ENCODE measurements around the gene MAP3K7.
A peak's percentile ranks its signal among the peaks of the same experiment; 100 is the strongest.

The MAP3K7 gene

GRCh38 chr6:90485635-90486277 lies 101.1 kb downstream of the MAP3K7 start:
- DNase-seq (ENCODE audit: insufficient read length, low spot score) = no peak

GRCh38 chr6:90484903-90485302 lies 102.0 kb downstream of the MAP3K7 start:
- no peak for DNase-seq (ENCODE audit: insufficient read length, low spot score)

More at GRCh38 chr6:90485635-90486277, 101.1 kb downstream of the MAP3K7 start:
- no peak for FAIRE-seq

GRCh38 chr6:90484385-90484784 lies 102.5 kb downstream of the MAP3K7 start:
- FAIRE-seq (no peak), DNase-seq (ENCODE audit: insufficient read length, low spot score) (no peak)

More at GRCh38 chr6:90484903-90485302, 102.0 kb downstream of the MAP3K7 start:
- no peak for FAIRE-seq

- no peak for FAIRE-seq
Observed at GRCh38 chr6:90483956-90484355, 102.9 kb downstream of the MAP3K7 start.

GRCh38 chr6:90483116-90483839 lies 103.6 kb downstream of the MAP3K7 start:
- FAIRE-seq = no peak
- DNase-seq (ENCODE audit: insufficient read length, low spot score) = no peak

More at GRCh38 chr6:90483956-90484355, 102.9 kb downstream of the MAP3K7 start:
- DNase-seq (ENCODE audit: insufficient read length, low spot score) = no peak

GRCh38 chr6:90480666-90481065 lies 106.2 kb downstream of the MAP3K7 start:
- DNase-seq (ENCODE audit: insufficient read length, low spot score) (no peak), FAIRE-seq (no peak)

- no peak for DNase-seq (ENCODE audit: insufficient read length, low spot score)
- no peak for FAIRE-seq
Observed at GRCh38 chr6:90479603-90479926, 107.3 kb downstream of the MAP3K7 start.

GRCh38 chr6:90478789-90479602 lies 107.9 kb downstream of the MAP3K7 start:
- DNase-seq (ENCODE audit: insufficient read length, low spot score) (peak; percentile 31), FAIRE-seq (peak; percentile 95)

- DNase-seq (ENCODE audit: insufficient read length, low spot score) = no peak
- FAIRE-seq = no peak
Observed at GRCh38 chr6:90478278-90478677, 108.6 kb downstream of the MAP3K7 start.

- FAIRE-seq (no peak), DNase-seq (ENCODE audit: insufficient read length, low spot score) (no peak)
Observed at GRCh38 chr6:90477366-90477765, 109.5 kb downstream of the MAP3K7 start.

- FAIRE-seq = peak; percentile 45
- DNase-seq (ENCODE audit: insufficient read length, low spot score) = no peak
Observed at GRCh38 chr6:90472716-90473115, 114.2 kb downstream of the MAP3K7 start.

- no peak for FAIRE-seq
- no peak for DNase-seq (ENCODE audit: insufficient read length, low spot score)
Observed at GRCh38 chr6:90471263-90471662, 115.6 kb downstream of the MAP3K7 start.

- DNase-seq (ENCODE audit: insufficient read length, low spot score) = no peak
Observed at GRCh38 chr6:90469906-90470305, 117.0 kb downstream of the MAP3K7 start.

GRCh38 chr6:90468859-90469258 lies 118.0 kb downstream of the MAP3K7 start:
- DNase-seq (ENCODE audit: insufficient read length, low spot score) (no peak), FAIRE-seq (no peak)

More at GRCh38 chr6:90469906-90470305, 117.0 kb downstream of the MAP3K7 start:
- FAIRE-seq = no peak

- no peak for FAIRE-seq
- DNase-seq (ENCODE audit: insufficient read length, low spot score) = no peak
Observed at GRCh38 chr6:90468080-90468479, 118.8 kb downstream of the MAP3K7 start.

GRCh38 chr6:90467546-90467945 lies 119.3 kb downstream of the MAP3K7 start:
- DNase-seq (ENCODE audit: insufficient read length, low spot score) (no peak), FAIRE-seq (no peak)

- no peak for FAIRE-seq
- DNase-seq (ENCODE audit: insufficient read length, low spot score) = no peak
Observed at GRCh38 chr6:90466154-90466940, 120.5 kb downstream of the MAP3K7 start.

- FAIRE-seq = peak; percentile 49
- DNase-seq (ENCODE audit: insufficient read length, low spot score) = no peak
Observed at GRCh38 chr6:90465686-90466085, 121.2 kb downstream of the MAP3K7 start.

GRCh38 chr6:90464507-90464906 lies 122.4 kb downstream of the MAP3K7 start:
- FAIRE-seq (no peak), DNase-seq (ENCODE audit: insufficient read length, low spot score) (no peak)

- DNase-seq (ENCODE audit: insufficient read length, low spot score) (no peak), FAIRE-seq (no peak)
Observed at GRCh38 chr6:90463874-90464273, 123.0 kb downstream of the MAP3K7 start.
